ENCODE measurements around the gene RHOU.

GRCh38 chr1:228770779-228771223 is 35.5 kb downstream of the RHOU start:
- no peak for TF ChIP-seq RNF2 (IDR thresholded peaks at IDR 0.05; ENCODE audit: borderline replicate concordance, low read depth)
- TF ChIP-seq CTCF (IDR thresholded peaks at IDR 0.05) = no peak
- no peak for TF ChIP-seq POLR2A (IDR thresholded peaks at IDR 0.05; ENCODE audit: low read length)
- TF ChIP-seq KDM1A (IDR thresholded peaks at IDR 0.05; ENCODE audit: low read depth) = no peak
- TF ChIP-seq ELK1 (IDR thresholded peaks at IDR 0.05; ENCODE audit: low read depth, low read length) = no peak
- TF ChIP-seq ESRRA (IDR thresholded peaks at IDR 0.05; ENCODE audit: borderline replicate concordance, low read length) = no peak
- TF ChIP-seq RFX5 (IDR thresholded peaks at IDR 0.05) = no peak
- no peak for TF ChIP-seq MAX (IDR thresholded peaks at IDR 0.05)
- TF ChIP-seq REST (IDR thresholded peaks at IDR 0.05) = no peak
- no peak for TF ChIP-seq SREBF2 (IDR thresholded peaks at IDR 0.05)

Data from A549 (cell line).